Measurements from ENCODE around the gene MED13L.

Gene MED13L

DNA sequence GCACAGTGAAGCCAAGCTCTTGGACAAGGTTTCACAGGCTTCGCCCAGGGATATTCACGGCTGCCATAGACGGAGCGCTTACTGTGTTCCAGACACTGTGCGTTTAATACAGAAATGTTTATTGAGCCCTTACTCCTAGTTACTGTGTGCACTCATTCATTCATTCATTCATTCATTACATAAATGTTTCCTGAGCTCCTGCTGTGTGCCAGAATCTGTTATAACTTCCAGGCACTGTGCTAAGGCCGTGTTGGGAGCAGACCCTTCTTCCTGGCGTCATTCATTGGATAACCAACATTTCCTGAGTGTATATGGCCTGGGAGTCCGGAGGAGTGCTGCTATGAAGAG is 760 bp upstream of the MED13L start:
- TF ChIP-seq, protein P1, sequence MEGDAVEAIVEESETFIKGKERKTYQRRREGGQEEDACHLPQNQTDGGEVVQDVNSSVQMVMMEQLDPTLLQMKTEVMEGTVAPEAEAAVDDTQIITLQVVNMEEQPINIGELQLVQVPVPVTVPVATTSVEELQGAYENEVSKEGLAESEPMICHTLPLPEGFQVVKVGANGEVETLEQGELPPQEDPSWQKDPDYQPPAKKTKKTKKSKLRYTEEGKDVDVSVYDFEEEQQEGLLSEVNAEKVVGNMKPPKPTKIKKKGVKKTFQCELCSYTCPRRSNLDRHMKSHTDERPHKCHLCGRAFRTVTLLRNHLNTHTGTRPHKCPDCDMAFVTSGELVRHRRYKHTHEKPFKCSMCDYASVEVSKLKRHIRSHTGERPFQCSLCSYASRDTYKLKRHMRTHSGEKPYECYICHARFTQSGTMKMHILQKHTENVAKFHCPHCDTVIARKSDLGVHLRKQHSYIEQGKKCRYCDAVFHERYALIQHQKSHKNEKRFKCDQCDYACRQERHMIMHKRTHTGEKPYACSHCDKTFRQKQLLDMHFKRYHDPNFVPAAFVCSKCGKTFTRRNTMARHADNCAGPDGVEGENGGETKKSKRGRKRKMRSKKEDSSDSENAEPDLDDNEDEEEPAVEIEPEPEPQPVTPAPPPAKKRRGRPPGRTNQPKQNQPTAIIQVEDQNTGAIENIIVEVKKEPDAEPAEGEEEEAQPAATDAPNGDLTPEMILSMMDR (IDR thresholded peaks at IDR 0.05), result no peak
- no peak for DNase-seq
- Mint-ChIP-seq H3K9me3 (no peaks in the 10 kb centered on the region), H3K27me3 (ENCODE audit: low read depth, poor library complexity) (peaks cover 8% of the 10 kb centered on the region), H3K4me3 (peak overlapping the region; percentile 80), H3K36me3 (ENCODE audit: low read depth) (no peaks in the 10 kb centered on the region), H3K27ac (no peak overlapping the region), H3K4me1 (peaks cover 65% of the 10 kb centered on the region)

DNA sequence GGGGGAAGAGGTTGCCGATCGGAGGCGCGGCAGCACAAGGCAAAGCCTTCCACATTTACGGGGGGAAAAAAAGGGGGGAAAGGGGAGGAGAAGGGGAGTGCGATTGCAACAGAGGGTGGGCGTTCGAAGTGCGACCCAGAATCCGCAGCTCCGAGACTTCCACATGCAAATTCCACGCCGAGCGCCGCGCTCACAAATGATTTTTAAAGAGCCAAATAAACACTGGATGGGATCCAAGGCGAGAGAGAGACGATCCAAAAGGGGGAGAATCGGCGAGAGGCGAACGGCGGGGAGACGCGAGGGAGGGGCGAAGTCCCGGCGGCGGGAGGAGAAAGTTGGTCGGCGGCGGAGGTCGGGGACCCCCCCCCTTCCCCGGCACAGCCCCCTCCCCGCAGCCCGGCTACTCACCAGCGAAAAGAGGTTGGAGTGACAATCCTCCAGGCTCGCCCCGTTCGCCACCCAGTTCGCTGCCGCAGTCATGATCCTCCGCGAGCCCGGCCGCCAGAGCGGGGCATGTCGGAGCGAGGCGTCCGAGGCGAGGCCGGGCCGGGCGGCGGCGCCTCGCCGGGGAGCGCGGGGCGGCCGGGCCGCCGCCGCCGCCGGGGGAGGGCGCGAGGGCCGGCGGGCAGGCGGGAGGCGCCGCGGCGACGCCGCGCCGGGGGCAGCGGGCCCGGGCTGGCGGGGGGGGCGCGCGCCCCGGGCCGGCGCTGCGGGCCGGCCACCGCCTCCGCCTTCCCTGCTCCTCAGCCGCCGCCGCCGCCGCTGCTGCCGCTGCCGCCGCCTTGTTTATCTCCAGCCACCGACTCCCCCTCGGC is 634 bp downstream of the MED13L start:
- H3K9me3 Mint-ChIP-seq, result peaks cover 4% of the 10 kb centered on the region
- peak overlapping the region; percentile 91 for H3K27ac Mint-ChIP-seq
- H3K4me3 Mint-ChIP-seq, result peak overlapping the region; percentile 96
- peaks cover 8% of the 10 kb centered on the region for H3K27me3 Mint-ChIP-seq (ENCODE audit: low read depth, poor library complexity)
- TF ChIP-seq, protein P1 (IDR thresholded peaks at IDR 0.05), result no peak
- H3K36me3 Mint-ChIP-seq (ENCODE audit: low read depth), result peaks cover 5% of the 10 kb centered on the region
- DNase-seq, result peak; percentile 74
- H3K4me1 Mint-ChIP-seq, result peaks cover 58% of the 10 kb centered on the region

DNA sequence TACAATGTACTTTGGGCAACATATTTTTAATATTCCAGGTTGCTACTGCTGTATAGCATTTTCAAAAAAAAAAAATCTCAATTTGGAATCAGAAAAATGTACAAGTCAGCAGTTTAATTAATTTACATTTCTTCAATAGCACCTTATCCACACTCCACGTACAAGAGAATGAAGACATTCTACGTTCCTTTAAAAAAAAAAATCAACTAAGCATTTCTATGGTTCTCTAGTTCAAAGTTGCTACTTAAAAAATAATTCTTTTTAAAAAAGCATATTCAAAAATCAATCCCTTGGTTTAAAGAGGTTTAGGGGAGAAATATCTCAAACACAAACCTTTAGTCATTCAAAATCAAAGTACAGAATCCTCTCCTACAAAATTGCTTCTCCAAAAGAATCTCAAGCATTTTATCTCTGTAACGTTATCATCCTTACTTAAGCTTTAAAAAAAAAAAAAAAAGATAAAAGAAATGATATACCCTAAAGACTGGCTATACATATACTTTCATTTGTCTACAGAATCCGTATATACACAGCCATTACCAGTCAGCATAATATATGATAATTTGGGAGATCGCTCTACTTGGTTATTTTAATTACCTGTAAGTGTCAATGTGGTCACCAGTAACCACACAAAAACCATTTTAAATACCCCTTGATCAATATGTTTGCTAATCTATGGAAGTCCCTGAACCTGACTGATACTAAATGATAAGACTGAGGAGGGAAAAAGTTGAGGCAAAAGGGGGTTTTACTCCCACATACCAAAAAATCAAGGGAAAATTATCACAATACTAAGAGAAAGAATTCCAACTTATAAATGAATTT is 2.7 kb downstream of the MED13L start:
- Mint-ChIP-seq H3K4me3 (peak overlapping the region; percentile 96), H3K27ac (no peak overlapping the region), H3K27me3 (ENCODE audit: low read depth, poor library complexity) (peaks cover 5% of the 10 kb centered on the region), H3K9me3 (peaks cover 8% of the 10 kb centered on the region), H3K4me1 (peaks cover 47% of the 10 kb centered on the region), H3K36me3 (ENCODE audit: low read depth) (peaks cover 11% of the 10 kb centered on the region)
- DNase-seq, result no peak
- TF ChIP-seq, protein P1 (IDR thresholded peaks at IDR 0.05), result no peak

DNA sequence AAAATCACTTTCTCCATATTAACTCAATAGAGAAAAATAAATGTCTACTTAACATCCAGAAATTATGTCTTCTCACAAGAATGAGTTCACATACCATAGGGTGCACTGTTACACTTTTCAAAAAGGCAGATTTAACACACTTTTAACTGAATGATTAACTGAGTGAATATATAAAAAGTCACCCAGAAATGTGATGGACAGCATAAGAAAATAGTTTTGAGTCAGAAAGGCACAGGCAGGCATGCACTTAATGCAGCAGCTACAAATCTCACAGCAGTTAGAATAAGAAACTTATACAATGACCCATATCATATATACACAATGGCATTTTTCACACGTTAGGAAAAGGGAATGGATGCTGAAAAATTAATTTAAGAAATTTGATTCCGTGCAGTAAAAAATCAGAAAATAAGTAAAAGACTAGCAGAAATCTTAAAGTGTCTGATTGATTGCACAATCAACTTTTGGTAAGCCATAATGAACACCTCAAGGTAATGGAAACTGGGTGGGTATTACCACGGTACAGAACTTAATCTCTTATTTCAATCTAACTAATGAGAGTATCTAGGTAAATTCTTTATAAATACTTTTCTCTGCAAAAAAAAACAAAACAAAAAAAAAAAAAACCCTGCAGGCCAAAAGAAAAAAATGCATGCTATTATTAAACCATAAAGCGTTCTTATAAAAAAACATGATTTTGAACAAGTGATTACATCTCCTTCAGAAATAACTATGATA is 3.5 kb downstream of the MED13L start:
- TF ChIP-seq, protein P1 (IDR thresholded peaks at IDR 0.05), result no peak
- Mint-ChIP-seq H3K9me3 (peaks cover 8% of the 10 kb centered on the region), H3K27me3 (ENCODE audit: low read depth, poor library complexity) (no peaks in the 10 kb centered on the region), H3K4me3 (peak overlapping the region; percentile 96), H3K4me1 (peaks cover 42% of the 10 kb centered on the region), H3K36me3 (ENCODE audit: low read depth) (peaks cover 16% of the 10 kb centered on the region), H3K27ac (no peak overlapping the region)
- no peak for DNase-seq

DNA sequence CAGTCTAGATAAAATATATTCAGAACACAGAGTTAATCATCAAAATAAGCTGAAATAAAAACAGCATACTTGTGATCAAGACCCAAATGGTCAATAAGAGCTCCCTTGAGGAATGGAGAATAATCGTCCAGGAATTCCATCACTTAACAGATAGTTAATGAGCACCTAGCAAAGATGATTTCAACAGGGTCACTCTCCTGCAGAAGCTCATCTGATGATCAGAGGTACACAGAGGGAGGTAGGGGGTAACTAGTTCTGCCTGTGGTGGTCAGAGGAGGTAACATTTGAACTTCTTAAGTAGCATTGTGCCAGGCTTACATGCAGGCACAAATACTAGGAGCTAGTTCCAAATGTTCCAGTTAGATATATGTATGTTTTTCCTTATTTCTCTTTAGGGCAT is 9.5 kb downstream of the MED13L start:
- H3K27me3 Mint-ChIP-seq (ENCODE audit: low read depth, poor library complexity), result no peaks in the 10 kb centered on the region
- H3K4me3 Mint-ChIP-seq, result no peak overlapping the region
- peaks cover 8% of the 10 kb centered on the region for H3K9me3 Mint-ChIP-seq
- TF ChIP-seq, protein P1 (IDR thresholded peaks at IDR 0.05), result no peak
- H3K4me1 Mint-ChIP-seq, result peaks cover 6% of the 10 kb centered on the region
- no peak for DNase-seq
- H3K36me3 Mint-ChIP-seq (ENCODE audit: low read depth), result peaks cover 16% of the 10 kb centered on the region
- H3K27ac Mint-ChIP-seq, result no peak overlapping the region

All from nephron progenitor cell (in vitro differentiated cells).